ENCODE results near the gene GALNTL6.

DNA sequence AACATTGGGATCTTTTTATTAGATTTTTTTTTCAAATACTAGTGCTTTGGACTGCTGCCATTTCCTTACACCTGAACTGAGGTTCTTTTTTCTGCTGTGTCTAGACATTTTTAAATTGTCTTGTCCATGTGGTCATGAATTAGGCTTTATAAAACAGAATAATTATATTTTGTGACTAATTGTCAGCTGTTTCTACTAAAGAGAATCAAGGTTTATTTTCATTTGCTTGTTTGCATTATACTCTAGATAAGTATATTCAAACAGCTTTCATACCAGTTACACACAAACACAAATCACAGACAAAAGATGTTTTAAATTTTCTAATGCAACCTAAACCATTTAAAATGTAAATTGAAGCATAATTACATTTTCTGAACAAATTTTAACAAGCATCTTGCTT is 194.7 kb downstream of the GALNTL6 start:
- TF ChIP-seq CTCF (IDR thresholded peaks at IDR 0.05; ENCODE audit: poor library complexity, severe bottlenecking) (no peak), SMC3 (conservative IDR thresholded peaks at IDR 0.05; ENCODE audit: poor library complexity) (no peak), TAF1 (IDR thresholded peaks at IDR 0.05; ENCODE audit: low read depth) (no peak), POLR2AphosphoS5 (IDR thresholded peaks at IDR 0.05) (no peak), EZH2 (IDR thresholded peaks at IDR 0.05; ENCODE audit: borderline replicate concordance, insufficient read depth, low read length, poor library complexity, severe bottlenecking) (no peak), REST (IDR thresholded peaks at IDR 0.05; ENCODE audit: borderline replicate concordance) (no peak)
